NCI-H2196 treated with DMSO at 0.1 percent for 48 hours (cell line): Measurements from ENCODE around the gene CNN1.

Experiments
- DNase-seq: peaks from one replicate; lab custom pipeline; 2025; ENCODE audit not compliant: unreplicated experiment; lab: John Stamatoyannopoulos, UW

CNN1 gene

GRCh38 chr19:11538232-11539036 is at the start of gene CNN1:
CNN1 (plus strand) TSS chr19:11538851; CDS start chr19:11538928, 77 bp downstream.
- DNase-seq: no peak

GRCh38 chr19:11489378-11489777 is 49.3 kb upstream of the CNN1 start:
- DNase-seq: no peak

- DNase-seq: no peak
Measured at GRCh38 chr19:11494634-11495285, 43.9 kb upstream of the CNN1 start.

- no peak for DNase-seq
Measured at GRCh38 chr19:11495481-11495880, 43.2 kb upstream of the CNN1 start.

GRCh38 chr19:11495885-11496284 is 42.8 kb upstream of the CNN1 start:
- DNase-seq: no peak

- peak; percentile 41 for DNase-seq
Measured at GRCh38 chr19:11496391-11497163, 42.1 kb upstream of the CNN1 start.

GRCh38 chr19:11499220-11499726 is 39.4 kb upstream of the CNN1 start:
- DNase-seq: no peak

- no peak for DNase-seq
Measured at GRCh38 chr19:11499890-11500420, 38.7 kb upstream of the CNN1 start.

- DNase-seq: no peak
Measured at GRCh38 chr19:11504502-11505031, 34.1 kb upstream of the CNN1 start.

- peak; percentile 91 for DNase-seq
Measured at GRCh38 chr19:11505032-11505503, 33.6 kb upstream of the CNN1 start.

- DNase-seq: peak; percentile 82
Measured at GRCh38 chr19:11505504-11506100, 33.0 kb upstream of the CNN1 start, which contains the start of gene ZNF653. ZNF653 (minus strand) TSS chr19:11505839; CDS start chr19:11505786, 53 bp downstream.

- peak; percentile 72 for DNase-seq
Measured at GRCh38 chr19:11506101-11506555, 32.5 kb upstream of the CNN1 start.

- no peak for DNase-seq
Measured at GRCh38 chr19:11506967-11507366, 31.7 kb upstream of the CNN1 start.

- DNase-seq: no peak
Measured at GRCh38 chr19:11507370-11508078, 31.1 kb upstream of the CNN1 start.

GRCh38 chr19:11510444-11510843 is 28.2 kb upstream of the CNN1 start:
- DNase-seq: no peak

GRCh38 chr19:11513946-11514345 is 24.7 kb upstream of the CNN1 start:
- DNase-seq: no peak

- no peak for DNase-seq
Measured at GRCh38 chr19:11519138-11519537, 19.5 kb upstream of the CNN1 start.

GRCh38 chr19:11528551-11529341 is 9.9 kb upstream of the CNN1 start, which contains the start of gene ECSIT:
ECSIT (minus strand) TSS chr19:11529134; CDS start chr19:11519170, 9,964 bp downstream.
- DNase-seq: peak; percentile 96

- DNase-seq: peak; percentile 96
Measured at GRCh38 chr19:11530432-11530831, 8.2 kb upstream of the CNN1 start.
